Urinary bladder (tissue), 4 donors: ENCODE measurements around the gene RNF40. TPM values are rescaled to one million over a fixed set of nuclear protein-coding genes. Genes with fewer than 3 reads are reported as not detected.
A peak's percentile ranks its signal among the peaks of the same experiment; 100 is the strongest.
"Not testable (repeated sequence)": the region's sequence is repeated elsewhere in the genome, so short reads cannot be mapped to it uniquely, and the experiment has no call there.

Source experiments
- DNase-seq: peaks from one replicate; pipeline ENCODE4 v3.0.0-alpha.2; 2015; ENCODE audit errors: extremely low spot score
- H3K27ac ChIP-seq: one replicate; pipeline ENCODE4 v1.5.1; 2013; ENCODE audit warnings: low read depth, mild to moderate bottlenecking, moderate library complexity
- H3K36me3 ChIP-seq: one replicate; pipeline ENCODE4 v1.6.1; 2013; ENCODE audit warnings: mild to moderate bottlenecking, moderate library complexity; ENCODE audit not compliant: insufficient read depth
- H3K4me1 ChIP-seq: one replicate; pipeline ENCODE4 v1.6.1; 2013; ENCODE audit warnings: mild to moderate bottlenecking, moderate library complexity; ENCODE audit not compliant: insufficient read depth
- H3K4me3 ChIP-seq: one replicate; pipeline ENCODE4 v1.5.1; 2013; ENCODE audit warnings: low read depth, low read length
- WGBS: extraction: QIAGEN DNeasy Blood & Tissue Kit; methylation state at CpG from one replicate; pipeline ENCODE4 v1.1.7; 2013; 5-methylcytosine and 5-hydroxymethylcytosine counted together
- polyA plus RNA-seq: library from polyadenylated mRNA; stranded (reverse); fragments of 200-250 nt; gene quantifications from one replicate; pipeline ENCODE4 v1.2.3, GENCODE V29; 2013
- small RNA-seq: library from RNA; depleted of rRNA; stranded (forward); fragments of <200 nt; gene quantifications from one replicate; pipeline ENCODE3, GENCODE V24; 2014
- total RNA-seq: library from RNA; depleted of rRNA; stranded (reverse); fragments of >200 nt; gene quantifications from one replicate; pipeline ENCODE4 v1.2.3, GENCODE V29; 2014
- donor health status: healthy with polysubstance abuse.
- donor health status: healthy.

Gene RNF40
- total and polyA plus RNA-seq, 2 donors = 47.3 to 57.6 TPM

DNA sequence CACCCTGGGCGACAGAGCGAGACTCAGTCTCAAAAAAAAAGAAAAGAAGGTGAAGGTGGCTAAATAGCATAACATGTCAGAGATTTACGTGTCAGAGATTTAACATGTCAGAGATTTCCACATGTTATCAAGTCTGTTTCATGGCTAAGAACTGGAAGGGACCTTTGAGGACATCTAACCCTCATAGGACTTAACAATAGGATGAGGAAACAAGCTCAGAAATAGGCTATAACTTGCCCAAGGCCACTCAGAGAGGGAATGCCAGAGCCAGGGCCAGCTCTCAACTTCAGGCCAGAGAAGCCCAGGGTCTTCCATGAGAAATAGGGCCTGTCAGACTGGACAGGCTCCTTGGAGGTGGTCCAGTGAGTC lies 51.7 kb downstream of the RNF40 start:
- Histone ChIP-seq H3K4me3 (peak overlapping the region; percentile 25), H3K4me1 (no peaks in the 10 kb centered on the region), H3K27ac (no peak overlapping the region), H3K36me3 (no peaks in the 10 kb centered on the region)
- WGBS = 91% methylated on average over 3 of the region's 3 CpGs
- no peak for DNase-seq

DNA sequence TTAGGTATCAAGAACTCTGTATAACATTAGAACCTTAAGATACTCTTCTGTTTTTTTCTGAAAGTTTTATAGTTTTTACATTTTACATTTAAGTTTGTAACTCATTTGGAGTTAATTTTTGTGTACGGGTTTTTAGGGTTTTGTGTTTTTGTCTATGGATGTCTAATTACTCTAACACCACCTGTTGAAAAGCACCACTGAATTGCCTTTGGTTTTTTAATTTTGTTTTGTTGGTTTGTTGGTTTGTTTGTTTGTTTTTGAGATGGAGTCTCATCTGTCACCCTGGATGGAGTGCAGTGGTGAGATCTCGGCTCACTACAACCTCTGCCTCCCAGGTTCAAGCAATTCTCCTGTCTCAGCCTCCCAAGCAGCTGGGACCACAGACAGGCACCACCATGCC lies 54.6 kb downstream of the RNF40 start:
- Histone ChIP-seq H3K36me3 (no peaks in the 10 kb centered on the region), H3K27ac (no peak overlapping the region), H3K4me3 (no peak overlapping the region), H3K4me1 (no peaks in the 10 kb centered on the region)
- 55% methylated on average over 2 of the region's 2 CpGs for WGBS
- DNase-seq = no peak

DNA sequence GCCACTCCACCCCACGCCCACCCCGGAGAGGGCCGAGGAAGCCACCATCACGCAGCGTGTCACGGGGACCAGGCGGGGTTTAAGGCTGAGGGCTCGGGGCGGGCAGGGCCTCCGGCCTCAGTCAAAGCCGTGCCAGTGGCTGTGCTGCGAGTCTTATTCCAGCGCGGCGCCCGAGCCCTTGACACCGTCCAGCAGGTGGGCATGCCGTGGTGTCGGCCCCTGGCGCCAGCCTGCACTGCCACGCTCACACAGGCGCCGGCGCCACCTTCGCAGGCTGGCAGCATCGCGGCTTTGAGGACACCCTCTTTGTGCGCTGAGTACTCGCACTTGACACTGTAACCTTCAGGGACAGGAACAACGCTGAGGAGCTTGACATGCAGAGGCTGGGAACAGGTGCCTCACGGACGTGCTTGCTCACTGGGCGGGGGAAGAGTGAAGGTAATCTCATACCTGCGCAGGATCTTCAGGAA lies 58.9 kb downstream of the RNF40 start:
- 82% methylated on average over 34 of the region's 34 CpGs for WGBS
- no peak overlapping the region for H3K4me3 ChIP-seq
- H3K27ac ChIP-seq = no peak overlapping the region
- DNase-seq = no peak
- no peaks in the 10 kb centered on the region for H3K4me1 ChIP-seq
- no peaks in the 10 kb centered on the region for H3K36me3 ChIP-seq

DNA sequence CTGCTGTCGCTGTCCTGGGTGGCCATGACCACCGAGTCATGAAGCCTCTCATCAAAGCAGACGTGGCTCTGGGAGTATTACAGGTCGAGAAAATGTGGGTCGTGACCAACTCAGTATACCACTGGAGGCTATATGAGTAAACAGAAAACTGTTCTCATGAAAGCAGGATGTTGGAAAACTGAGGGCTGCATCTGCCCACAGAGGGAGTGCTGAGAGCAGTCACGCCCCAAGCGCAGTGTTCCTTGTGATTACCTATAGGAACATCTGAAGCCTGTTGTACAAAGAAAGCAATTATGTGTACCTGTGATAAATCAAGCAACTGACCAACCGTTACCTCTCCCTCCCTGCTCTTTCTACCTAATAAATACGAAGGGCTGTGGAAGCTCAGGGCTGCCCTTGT lies 59.3 kb downstream of the RNF40 start:
- whole genome bisulfite sequencing = 81% methylated on average over 9 of the region's 9 CpGs
- H3K4me3 ChIP-seq, H3K36me3 ChIP-seq, H3K4me1 ChIP-seq, H3K27ac ChIP-seq, DNase-seq: not testable (repeated sequence)

DNA sequence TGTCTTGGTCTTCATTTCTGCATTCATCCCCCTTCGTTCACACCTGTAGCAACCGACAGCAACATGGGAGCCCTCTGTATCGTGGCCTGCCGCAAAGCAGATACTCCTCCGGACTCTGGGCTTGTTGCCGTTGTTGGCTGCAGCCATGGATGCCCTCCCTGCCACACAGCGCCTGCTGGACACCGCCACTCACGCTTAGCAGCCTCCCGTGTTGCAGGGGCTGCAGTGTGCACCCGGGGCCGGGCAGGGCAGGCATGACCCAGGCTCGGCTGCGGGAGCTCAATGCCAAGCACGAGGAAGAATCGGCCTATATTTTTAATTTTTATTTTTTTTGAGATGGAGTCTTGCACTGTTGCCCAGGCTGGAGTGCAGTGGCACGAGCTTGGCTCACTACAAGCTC lies 59.8 kb downstream of the RNF40 start:
- H3K27ac ChIP-seq = no peak overlapping the region
- H3K4me3 ChIP-seq = no peak overlapping the region
- H3K4me1 ChIP-seq = no peaks in the 10 kb centered on the region
- no peaks in the 10 kb centered on the region for H3K36me3 ChIP-seq
- 86% methylated on average over 17 of the region's 17 CpGs for WGBS
- no peak for DNase-seq

Small RNAs within 50 kb of the gene (small RNA-seq; reads per million reads assigned to genes)
- gene RF00017 = not detected

Other genes starting within 250 kb of the RNF40 start
- 17.7 TPM for gene ZNF768, start 235.8 kb upstream of the RNF40 start, total RNA-seq
- 50.6 TPM for gene ZNF768, start 235.8 kb upstream of the RNF40 start, polyA plus RNA-seq
- gene ZNF747, start 227.5 kb upstream of the RNF40 start, total RNA-seq = 13.3 TPM
- gene ZNF747, start 227.5 kb upstream of the RNF40 start, polyA plus RNA-seq = 11.9 TPM
- gene ZNF764, start 203.9 kb upstream of the RNF40 start, total RNA-seq = 5.7 TPM
- gene ZNF764, start 203.9 kb upstream of the RNF40 start, polyA plus RNA-seq = 8.1 TPM
- gene ZNF688, start 190.6 kb upstream of the RNF40 start, total RNA-seq = 10.0 TPM
- 15.6 TPM for gene ZNF688, start 190.6 kb upstream of the RNF40 start, polyA plus RNA-seq
- 15.7 TPM for gene ZNF785, start 176.6 kb upstream of the RNF40 start, total RNA-seq
- 7.5 TPM for gene ZNF785, start 176.6 kb upstream of the RNF40 start, polyA plus RNA-seq
- gene ZNF689, start 151.9 kb upstream of the RNF40 start, total RNA-seq = 5.6 TPM
- gene ZNF689, start 151.9 kb upstream of the RNF40 start, polyA plus RNA-seq = 8.8 TPM
- gene PRR14, start 111.4 kb upstream of the RNF40 start, total RNA-seq = 6.9 TPM
- gene PRR14, start 111.4 kb upstream of the RNF40 start, polyA plus RNA-seq = 55.3 TPM
- 18.8 TPM for gene FBRS, start 103.9 kb upstream of the RNF40 start, total RNA-seq
- gene FBRS, start 103.9 kb upstream of the RNF40 start, polyA plus RNA-seq = 52.3 TPM
- gene SRCAP, start 63.2 kb upstream of the RNF40 start, total RNA-seq = 15.0 TPM
- gene SRCAP, start 63.2 kb upstream of the RNF40 start, polyA plus RNA-seq = 20.3 TPM
- 9.1 TPM for gene PHKG2, start 13.9 kb upstream of the RNF40 start, total RNA-seq
- 28.9 TPM for gene PHKG2, start 13.9 kb upstream of the RNF40 start, polyA plus RNA-seq
- 1.3 TPM for gene CFAP119, start 260 bp upstream of the RNF40 start, total RNA-seq
- gene CFAP119, start 260 bp upstream of the RNF40 start, polyA plus RNA-seq = 3.1 TPM
- 7.2 TPM for gene ZNF629, start 24.9 kb downstream of the RNF40 start, total RNA-seq
- 11.2 TPM for gene ZNF629, start 24.9 kb downstream of the RNF40 start, polyA plus RNA-seq
- gene BCL7C, start 131.8 kb downstream of the RNF40 start, total RNA-seq = 31.7 TPM
- gene BCL7C, start 131.8 kb downstream of the RNF40 start, polyA plus RNA-seq = 33.2 TPM
- 2.1 TPM for gene CTF1, start 134.3 kb downstream of the RNF40 start, total RNA-seq
- 16.8 TPM for gene CTF1, start 134.3 kb downstream of the RNF40 start, polyA plus RNA-seq
- 9.6 TPM for gene FBXL19, start 161.2 kb downstream of the RNF40 start, total RNA-seq
- gene FBXL19, start 161.2 kb downstream of the RNF40 start, polyA plus RNA-seq = 15.2 TPM
- gene ORAI3, start 186.7 kb downstream of the RNF40 start, total RNA-seq = 16.7 TPM
- gene ORAI3, start 186.7 kb downstream of the RNF40 start, polyA plus RNA-seq = 39.7 TPM
- gene SETD1A, start 195.4 kb downstream of the RNF40 start, total RNA-seq = 2.9 TPM
- 14.6 TPM for gene SETD1A, start 195.4 kb downstream of the RNF40 start, polyA plus RNA-seq
- gene HSD3B7, start 222.9 kb downstream of the RNF40 start, total RNA-seq = 11.0 TPM
- gene HSD3B7, start 222.9 kb downstream of the RNF40 start, polyA plus RNA-seq = 20.3 TPM
- gene STX1B, start 248.3 kb downstream of the RNF40 start, total RNA-seq = 0.74 TPM
- gene STX1B, start 248.3 kb downstream of the RNF40 start, polyA plus RNA-seq = 0.47 TPM